NK-92 treated with Interleukin-12 subunit alpha and Interleukin-12 subunit beta, amount 100 ng/mL, for 24 hours (cell line): ENCODE data around the gene IFITM2.

Experiments used
- DNase-seq: peaks from one replicate; lab custom pipeline; 2025; lab: John Stamatoyannopoulos, UW

Gene IFITM2

DNA sequence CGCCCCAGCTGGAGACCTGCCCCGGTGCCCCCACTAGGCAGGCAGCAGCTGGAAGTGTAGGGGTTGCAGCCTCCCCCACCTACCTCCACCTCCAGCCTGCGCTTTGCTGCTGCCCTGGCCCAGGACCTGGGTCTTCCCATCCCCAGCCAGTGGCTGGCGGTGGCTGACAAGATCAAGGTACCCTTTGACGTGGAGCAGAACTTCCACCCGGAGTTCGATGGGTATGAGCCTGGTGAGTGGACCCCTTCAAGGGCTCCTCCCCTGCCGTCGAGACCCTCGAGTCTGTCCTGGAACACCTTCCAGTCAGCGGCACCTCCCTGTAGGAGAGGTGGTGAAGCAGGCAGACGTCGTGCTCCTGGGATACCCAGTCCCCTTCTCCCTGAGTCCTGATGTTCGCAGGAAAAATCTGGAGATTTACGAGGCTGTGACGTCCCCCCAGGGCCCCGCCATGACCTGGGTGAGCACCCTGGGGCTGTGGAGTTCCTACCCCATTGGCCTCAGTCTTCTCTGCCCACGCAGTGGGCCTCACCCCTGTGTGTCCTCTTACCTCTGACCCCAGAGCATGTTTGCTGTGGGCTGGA, 14.3 kb upstream of the IFITM2 start:
- no peak for DNase-seq

DNA sequence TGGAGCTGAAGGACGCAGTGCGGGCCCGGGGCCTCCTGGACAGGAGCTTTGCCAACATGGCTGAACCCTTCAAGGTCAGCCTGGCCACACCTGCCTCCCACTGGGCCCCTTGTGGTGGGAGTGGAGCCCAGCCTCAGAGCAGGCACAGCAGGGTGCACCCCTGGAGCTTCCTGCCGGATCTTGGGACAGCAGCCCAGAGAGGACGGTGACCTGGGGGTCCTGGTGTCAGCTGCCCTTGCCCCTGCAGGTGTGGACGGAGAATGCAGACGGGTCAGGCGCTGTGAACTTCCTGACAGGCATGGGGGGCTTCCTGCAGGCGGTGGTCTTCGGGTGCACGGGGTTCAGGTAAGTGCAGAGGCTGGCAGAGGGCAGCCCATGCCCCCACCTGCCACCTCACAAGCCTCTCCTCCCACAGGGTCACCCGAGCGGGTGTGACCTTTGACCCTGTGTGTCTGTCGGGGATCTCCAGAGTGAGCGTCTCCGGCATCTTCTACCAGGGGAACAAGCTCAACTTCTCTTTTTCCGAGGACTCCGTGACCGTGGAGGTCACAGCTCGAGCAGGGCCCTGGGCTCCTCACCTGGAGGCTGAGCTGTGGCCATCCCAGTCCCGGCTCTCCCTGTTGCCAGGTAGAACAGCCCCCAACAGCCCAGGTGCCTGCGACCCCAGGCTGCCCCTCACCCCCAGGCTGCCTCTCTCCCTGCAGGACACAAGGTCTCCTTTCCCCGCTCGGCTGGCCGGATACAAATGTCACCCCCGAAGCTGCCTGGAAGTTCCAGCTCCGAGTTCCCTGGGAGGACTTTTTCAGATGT, 13.6 kb upstream of the IFITM2 start:
- DNase-seq = no peak

DNA sequence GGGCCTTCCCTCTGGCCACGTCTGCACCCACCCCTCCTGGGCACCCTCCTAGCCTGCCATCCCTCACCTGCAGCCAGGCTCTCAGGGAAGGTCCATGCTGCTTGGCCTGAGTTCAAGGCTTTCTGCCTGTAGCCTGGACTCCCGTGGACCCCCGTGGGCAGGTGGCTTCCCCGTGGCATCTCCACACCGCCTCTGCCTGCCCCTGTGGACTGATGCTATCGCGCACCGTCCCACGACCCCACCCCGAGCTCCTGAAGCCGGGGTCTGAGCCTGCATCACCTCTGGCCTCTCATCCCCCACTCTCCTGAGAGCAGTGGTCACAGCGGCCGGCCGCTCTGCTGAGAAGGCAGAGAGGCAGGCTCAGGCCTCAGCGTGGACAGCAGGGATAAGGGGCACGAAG, 12.8 kb upstream of the IFITM2 start:
- no peak for DNase-seq

DNA sequence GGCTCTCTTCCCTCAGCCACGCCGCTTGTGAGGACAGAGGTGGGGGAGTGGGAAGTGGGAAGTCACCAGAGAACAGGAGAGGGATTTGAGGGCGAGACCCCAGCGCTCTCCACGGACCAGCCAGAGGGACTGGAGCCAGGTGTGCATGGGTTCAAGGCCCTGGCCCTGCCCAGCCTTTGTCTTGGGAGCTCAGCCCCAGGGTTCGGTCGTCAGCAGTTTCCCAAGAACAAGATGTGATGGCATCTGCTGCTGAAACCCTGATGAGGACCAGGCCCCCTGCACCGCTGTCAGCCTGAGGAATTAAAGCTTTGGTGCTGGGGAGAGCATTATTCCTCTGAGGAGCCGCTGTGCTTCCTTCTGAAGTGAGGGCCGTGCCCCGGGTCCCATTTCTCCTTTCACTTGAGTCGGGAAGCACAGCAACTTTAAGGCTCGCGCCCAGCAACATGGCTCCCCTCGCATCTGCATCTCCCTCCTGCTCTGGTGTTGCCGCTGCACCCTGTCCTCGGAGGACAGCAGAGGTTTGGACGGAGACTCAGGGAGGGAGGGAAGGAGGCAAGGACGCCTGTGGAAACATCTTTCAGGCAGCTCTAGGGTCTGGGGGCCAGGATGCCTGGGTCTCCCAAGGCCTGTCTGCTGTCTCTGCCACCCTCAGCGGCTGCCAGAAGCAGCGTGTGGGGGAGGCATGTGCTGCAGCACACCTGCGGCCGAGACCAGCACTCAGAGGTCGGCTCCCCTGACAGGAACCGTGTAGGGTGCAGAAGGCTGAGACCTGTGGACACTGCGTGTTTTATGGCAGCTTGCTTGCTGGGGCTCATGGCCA, 12.1 kb upstream of the IFITM2 start:
- DNase-seq = no peak

DNA sequence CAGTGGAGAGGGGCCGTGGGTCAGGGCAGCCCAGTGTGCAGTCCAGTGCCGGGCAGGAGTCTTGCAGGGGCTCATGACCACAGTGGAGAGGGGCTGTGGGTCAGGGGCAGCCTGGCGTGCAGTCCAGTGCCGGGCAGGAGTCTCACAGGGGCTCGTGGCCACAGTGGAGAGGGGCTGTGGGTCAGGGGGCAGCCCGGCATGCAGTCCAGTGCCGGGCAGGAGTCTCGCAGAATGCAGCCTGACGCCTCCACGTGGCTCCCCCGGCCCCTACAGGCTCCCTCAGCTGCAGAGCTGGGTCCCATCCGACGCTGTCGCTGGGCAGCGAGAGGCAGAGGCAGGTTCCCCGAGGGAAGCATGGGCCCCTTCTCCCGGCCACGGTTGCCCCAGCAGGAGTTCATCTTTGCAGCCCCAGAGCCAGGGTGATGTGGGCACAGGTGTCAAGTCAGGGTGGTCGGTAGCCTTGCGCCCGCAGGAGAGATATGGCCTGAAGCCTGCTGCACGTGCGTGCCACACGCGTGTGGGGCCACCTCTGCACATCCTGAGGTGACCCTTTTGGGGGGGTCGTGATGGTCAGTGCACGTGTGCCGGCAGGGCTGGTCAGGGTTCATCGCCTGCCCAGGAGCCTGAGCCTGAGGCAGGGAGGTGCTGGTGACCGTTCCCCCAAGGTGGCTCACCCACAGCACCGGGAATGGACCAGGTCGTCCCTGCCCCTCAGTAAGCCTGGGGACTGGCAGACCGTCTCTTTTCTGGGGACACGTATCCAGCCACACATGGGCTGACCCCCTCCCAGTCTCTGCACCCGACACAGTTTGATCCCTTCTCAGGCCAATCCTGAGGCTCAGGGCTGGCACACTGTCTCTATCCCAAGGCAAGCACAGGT, 11.2 kb upstream of the IFITM2 start:
- no peak for DNase-seq

DNA sequence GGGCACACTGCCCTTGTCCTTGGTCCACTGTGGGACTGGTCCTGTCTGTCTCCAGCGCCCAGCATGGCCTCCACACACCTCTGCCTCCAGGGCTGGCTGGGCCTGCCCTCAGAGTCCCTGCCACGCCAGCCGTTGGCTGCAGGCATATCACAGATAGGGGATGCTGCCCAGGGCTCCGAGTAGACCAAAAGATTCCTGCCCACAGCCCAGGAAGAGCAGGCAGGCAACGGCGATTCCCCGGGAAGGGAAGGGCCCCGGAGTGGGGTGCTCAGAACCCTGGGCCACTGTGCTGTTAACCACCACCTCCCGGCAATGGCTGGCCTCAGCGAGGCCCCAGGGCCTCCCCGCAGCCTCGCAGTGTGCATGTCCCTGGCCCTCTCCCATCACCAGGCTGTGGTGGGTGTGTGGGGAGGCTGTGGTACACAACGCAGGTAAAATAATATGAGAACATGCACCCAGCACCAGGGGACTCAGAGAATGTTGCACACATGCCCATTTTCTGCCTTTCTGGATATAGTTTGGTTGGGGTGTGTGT, 10.5 kb upstream of the IFITM2 start:
- DNase-seq = no peak

DNA sequence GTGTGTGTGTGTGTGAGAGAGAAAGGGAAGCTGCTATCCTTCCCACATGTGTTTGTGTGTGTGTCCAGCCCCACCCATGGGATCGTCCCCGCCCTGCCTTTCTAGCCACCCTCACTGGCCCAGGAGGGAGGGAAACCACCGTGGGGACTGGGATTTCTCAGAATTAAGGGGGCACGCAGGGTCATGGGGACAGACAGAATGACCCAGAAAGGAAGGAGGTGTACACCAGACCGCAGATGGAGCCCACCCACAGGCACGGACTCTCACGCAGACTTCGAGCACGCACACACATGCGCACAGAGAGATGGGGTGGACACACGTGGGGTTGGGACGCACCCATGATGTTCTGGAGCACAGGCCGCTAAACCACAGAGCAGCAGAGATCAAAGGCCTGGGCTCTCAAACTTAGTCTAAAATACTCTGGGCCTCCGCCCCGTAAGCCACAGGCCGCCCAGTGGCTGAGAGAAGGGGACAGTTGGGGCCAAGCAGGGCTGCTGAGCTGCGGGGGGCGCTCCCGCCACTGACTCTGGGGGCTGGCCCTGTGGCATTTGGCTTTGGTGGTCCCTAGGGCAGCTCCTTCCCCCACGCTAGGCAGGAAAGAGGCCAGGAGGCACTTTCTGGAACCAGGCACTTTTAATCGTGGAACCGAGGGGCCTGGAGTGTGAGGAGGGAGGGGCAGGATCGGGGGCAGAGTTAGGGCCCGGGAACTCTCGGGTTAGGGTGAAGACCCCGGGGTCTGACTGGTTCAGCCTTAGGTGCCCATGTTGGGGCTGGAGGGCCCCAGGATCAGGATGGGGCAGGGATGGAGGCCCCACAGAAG, 9.8 kb upstream of the IFITM2 start:
- DNase-seq = no peak

DNA sequence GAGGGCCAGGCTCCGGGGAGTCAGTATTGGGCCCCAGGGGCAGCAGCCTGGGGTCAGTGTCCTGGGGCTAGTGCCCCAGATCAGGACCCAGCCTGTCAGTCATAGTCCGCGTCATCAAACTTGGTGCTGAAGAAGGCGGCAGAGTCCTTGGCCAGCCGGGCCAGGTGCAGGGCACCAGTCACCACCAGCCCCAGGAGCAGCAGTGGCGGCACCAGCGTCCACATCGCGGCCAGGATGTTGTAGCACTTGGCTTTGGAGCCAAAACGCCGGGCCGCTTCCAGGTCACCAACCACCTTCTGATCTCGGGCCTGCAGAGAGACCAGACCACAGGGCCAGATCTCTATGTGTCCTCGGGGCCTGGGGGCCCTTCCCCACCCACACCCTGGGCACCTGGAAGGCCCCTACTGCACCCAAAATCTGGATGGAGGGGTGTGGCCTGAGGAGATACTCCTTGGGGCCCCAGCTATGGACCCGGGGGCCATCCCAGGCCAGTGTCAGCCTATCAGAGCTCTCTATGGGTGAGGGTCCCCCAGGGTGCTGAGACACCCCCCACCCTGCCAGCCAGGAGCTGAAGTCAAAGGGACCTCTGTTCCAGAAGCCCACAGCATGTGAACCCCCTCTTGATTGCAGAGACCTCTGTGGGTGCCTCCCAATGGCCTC, 9.1 kb upstream of the IFITM2 start:
- no peak for DNase-seq

DNA sequence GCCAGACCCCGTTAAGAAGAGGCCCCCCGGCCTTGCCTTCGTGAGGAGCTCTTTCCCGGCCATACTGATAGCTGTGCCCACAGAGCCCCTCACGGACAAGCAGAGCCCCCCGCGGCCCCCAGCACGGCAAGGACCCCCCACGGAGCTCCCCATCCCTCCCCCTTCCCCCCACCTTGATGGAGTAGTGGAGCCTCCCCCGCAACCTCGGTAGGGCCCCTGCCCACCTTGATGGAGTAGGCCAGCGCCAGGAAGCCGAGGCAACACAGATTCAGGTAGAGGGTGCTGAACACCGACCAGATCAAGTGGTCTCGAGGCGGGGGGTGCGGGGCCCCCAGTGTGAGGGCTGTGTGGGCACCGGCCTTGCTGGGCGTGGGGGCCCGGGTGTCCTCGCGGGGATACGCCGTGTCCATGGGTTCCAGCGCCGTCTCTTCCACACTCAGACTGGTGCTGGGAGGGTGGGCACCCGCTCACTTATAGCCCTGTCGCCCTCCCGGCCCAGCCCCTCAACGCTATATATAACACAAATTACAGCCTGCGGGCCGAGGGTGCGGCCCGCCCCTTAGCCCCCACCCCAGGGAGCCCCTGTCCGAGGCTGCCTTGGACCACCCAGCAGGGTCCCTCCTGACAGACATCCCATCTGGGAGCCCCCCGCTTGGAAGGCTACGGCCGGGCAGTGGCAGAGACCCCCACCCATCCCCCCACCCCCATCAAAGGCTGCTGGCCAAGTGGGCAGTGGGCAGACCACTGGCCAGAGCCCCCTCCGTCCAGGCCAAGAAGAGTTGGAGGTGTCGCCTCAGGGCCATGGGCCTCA, 8.3 kb upstream of the IFITM2 start, which contains the start of gene IFITM5:
Gene IFITM5 (minus strand): TSS at position 446 of the 811 bp plus-strand sequence. CDS start 36 bp downstream, at position 410.
- no peak for DNase-seq

DNA sequence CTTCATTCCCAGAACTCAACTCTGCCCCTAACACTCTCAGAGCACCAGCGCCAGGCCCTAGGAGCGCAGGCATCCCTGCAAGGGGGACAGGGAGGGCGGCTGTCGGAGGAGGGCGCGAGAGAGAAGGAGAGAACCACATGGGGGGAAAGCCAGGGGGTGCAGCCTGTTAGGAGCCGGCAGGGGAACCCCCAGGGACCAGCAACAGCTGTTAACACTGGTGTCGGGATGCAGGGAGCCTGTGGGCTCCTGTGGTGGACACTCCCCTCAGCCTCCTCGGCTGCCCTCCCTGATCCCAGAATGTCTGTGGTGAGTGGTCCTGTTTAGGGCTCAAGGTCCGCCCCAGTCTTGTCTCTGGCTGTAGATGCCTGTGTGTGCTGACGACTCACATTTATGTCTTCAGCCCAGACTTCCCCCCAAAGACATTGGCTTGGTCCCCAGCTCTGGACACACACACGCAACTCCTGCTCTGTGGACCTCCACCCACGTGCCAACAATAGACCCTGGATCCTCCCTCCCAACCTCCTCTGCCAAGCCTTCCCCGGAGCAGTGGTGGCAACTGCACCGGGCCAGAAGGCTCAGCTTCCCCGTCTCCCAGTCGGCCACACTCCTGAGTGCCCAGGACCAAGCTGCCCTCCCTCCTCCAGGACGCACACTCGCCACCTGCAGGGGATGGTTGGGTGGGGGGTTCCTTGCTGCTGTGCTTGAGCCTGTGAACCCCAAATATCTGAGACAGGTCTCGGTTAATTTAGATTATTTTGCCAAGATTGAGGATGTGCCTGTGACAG, 7.5 kb upstream of the IFITM2 start:
- DNase-seq = no peak

DNA sequence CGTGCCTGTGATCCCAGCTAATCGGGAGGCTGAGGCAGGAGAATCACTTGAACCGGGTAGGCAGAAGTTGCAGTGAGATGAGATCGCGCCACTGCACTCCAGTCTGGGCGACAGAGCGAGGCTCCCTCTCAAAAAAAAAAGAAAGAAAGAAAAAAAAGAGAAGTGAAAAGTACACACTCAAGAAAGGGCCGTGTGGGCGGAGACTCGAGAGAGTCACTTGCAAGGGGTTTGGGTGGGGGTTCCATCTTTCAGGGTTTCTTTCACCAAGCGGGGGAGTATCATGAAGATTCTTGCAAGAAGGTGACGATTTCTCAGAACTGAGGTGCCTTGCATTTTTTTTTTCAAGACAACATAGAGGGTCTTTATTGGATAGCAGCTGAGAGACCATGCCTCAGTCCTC, 4.3 kb upstream of the IFITM2 start:
- no peak for DNase-seq

DNA sequence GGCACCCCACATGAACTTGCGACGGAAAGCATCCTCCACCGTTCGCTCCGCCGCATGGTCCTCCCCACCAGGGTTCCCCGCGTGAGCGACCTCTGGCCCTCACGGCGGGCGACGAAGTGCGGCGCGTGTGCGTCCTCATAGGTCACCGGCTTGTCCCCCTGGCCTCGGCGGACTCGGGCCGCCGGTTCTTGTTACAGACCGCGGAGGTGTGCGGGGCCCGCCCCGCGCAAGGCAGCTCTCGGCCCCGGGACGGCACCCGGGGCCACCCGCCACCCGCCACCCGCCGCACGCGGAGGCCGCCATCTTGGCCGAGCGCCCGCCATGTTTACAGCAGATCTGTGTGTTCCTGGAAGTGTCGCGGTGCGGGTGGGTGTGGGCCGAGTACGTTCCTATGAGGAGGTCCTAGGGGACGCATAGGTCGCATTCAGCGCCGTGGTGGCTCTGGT, 3.5 kb upstream of the IFITM2 start:
- no peak for DNase-seq

DNA sequence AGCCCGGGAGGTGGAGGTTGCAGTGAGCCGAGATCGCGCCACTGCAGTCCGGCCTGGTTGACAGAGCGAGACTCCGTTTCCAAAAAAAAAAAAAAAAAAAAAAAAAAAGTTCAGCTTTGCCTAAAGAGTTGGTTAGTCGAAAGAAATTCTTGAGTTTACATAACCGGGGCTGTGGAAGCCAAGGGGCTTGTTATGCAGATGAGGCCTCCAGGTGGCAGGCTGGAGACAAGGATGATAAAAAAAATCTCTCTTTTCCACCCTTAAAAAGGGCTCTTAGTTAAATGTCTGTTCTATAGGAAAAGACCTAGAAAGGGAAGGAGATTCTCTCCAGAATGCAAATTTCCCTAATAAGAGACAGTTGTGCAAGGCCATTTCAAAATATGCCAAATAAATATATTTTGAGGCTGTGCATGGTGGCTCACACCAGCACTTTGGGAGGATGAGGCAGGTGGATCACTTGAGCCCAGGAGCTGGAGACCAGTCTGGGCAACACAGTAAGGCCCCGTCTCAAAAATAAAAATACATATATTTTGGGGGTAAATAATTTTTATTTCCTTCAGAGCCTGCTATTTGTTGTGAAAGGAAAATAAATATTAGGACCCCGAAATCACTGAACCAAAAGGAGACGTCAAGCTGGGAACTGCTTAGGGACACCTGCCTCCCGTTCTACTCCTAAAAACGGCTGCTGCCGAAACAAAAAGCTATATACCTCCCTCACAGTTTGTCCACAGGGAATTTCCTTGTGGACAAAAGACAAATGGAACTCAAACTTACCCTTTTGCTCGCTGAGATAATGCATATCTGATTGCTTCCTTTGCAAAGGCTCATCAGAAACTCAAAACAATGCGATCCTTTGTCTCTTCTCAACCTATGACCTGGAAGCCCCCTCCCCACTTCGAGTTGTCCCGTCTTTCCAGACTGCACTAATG, 2.4 kb upstream of the IFITM2 start:
- no peak for DNase-seq

DNA sequence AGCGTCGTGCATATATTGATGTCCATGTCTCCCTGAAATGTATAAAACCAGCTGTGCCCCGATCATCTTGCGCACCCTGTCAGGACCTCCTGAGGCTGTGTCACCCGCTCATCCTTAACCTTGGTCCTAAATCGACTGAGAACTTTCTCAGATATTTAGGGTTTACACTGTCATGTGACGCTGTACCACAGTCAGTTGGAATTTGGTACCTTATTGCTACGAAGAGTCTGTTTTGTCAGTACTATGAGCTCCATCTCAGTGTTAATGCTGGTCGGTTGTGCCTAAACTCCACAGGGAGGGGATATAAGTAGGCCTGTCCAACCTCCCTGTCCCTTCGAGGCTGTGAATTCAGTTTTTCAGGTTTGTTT, 1.8 kb upstream of the IFITM2 start:
- no peak for DNase-seq

DNA sequence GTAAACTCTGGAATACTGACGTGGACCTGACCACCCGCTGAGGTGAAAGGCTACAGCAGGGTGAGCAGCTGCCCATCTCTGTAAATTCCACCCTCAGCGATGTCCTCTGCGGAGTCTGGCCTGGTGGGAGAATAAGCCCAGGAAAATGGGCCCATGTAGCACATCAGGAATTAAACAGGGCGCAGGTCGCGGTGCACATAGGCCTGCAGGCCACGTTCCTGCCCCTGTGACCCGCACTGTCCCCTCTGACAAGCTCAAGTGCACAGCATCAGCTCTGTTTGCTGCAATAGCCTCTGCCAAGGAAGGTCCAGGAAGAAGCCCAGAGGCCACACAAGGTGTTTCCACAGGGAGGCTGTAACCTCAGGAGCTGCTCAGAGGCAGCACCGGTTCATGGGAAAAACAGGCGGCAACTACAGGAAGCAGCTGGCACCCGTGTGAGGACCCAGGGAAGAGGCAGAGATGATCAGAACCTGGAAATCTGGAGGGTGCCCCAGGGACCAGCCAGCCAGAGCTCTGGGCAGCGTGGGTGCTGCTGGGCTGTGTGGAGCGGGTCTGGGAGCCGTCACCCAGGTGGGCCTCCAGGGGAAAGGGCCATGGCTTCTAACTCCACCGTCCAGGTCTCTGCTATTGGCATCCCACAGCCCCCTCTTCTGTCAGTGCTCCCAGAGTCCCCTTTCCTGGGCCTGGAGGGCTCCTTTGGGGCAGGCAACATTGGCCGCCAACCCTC, 808 bp upstream of the IFITM2 start:
- DNase-seq = no peak
